Omental fat pad (tissue), 4 donors: ENCODE measurements around the gene SEMA6D. TPM values are rescaled to one million over a fixed set of nuclear protein-coding genes. Genes with fewer than 3 reads are reported as not detected.

Experiments used
- ATAC-seq: fragments of 150-250 bp; one replicate; pipeline ENCODE4 v1.9.1; 2016; ENCODE audit warnings: mild to moderate bottlenecking, moderate library complexity; ENCODE audit not compliant: low FRiP score
- DNase-seq: peaks from one replicate; pipeline ENCODE4 v3.0.0-alpha.2; 2019; ENCODE audit warnings: low spot score
- total RNA-seq, 4 donors: library from RNA; depleted of rRNA; stranded (reverse); fragments of >200 nt; gene quantifications; one replicate each; pipeline ENCODE4 v1.1.0, GENCODE V29; 2016
- TF ChIP-seq, protein P1 (sequence below), 3 donors: fragments of 450-650 bp; IDR thresholded peaks; one replicate each; pipeline ENCODE4 v1.5.1; 2016 to 2017; ENCODE audit warnings: antibody characterized with exemption in 3 of 3, mild to moderate bottlenecking in 3 of 3, moderate library complexity in 2 of 3

The SEMA6D gene
- total RNA-seq, 4 donors from 2014 or later: 3.4 to 41.1 (median 10.4) TPM

GRCh38 chr15:47742334-47742733 lies 25.0 kb downstream of the SEMA6D start:
- no peak for ATAC-seq
- DNase-seq: no peak
- TF ChIP-seq, protein P1, sequence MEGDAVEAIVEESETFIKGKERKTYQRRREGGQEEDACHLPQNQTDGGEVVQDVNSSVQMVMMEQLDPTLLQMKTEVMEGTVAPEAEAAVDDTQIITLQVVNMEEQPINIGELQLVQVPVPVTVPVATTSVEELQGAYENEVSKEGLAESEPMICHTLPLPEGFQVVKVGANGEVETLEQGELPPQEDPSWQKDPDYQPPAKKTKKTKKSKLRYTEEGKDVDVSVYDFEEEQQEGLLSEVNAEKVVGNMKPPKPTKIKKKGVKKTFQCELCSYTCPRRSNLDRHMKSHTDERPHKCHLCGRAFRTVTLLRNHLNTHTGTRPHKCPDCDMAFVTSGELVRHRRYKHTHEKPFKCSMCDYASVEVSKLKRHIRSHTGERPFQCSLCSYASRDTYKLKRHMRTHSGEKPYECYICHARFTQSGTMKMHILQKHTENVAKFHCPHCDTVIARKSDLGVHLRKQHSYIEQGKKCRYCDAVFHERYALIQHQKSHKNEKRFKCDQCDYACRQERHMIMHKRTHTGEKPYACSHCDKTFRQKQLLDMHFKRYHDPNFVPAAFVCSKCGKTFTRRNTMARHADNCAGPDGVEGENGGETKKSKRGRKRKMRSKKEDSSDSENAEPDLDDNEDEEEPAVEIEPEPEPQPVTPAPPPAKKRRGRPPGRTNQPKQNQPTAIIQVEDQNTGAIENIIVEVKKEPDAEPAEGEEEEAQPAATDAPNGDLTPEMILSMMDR (IDR thresholded peaks at IDR 0.05): no peak

DNA sequence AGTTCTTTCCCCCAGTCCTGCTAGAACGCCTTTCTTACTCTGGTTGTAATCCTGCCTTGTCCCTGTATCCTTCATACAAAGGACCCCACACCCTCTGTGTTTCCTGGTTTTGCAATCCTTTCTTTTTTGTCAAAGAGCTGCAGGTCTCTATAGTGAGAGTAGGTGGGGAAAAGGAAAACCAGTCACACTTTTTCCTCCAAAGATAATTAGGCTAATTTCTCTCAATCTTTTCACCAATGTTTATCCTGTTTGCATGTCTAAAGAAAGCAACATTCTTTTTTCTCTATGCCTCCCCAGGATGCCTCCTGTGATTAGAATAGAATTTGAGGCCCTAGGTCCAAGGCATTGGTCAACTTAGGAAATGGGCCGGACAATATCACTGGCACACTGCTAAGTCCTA lies 25.4 kb downstream of the SEMA6D start:
- DNase-seq (no peak), ATAC-seq (no peak)
- TF ChIP-seq, protein P1 (IDR thresholded peaks at IDR 0.05): no peak

GRCh38 chr15:47743385-47743784 lies 26.1 kb downstream of the SEMA6D start:
- ATAC-seq (no peak), DNase-seq (no peak)
- TF ChIP-seq, protein P1 (IDR thresholded peaks at IDR 0.05): no peak

DNA sequence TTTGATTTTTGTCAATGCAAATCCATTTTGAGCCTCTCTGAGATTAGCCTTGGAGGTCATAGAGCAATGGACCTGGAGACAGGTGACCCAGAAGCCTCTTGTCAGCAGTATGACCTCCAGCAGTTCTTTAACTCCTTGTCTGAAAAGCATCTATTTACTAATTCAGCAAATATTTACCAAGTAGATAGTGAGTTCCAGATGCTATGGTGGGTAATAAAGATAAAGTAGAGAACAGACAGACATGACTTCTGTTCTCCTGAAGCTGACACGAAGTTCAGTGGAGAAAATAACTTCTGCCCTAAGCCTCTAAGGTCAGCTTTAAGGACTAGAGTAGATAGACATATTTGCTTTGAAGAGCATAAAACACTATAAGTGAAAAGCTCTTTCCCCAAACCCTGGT lies 26.6 kb downstream of the SEMA6D start:
- no peak for ATAC-seq
- TF ChIP-seq, protein P1 (IDR thresholded peaks at IDR 0.05): no peak
- no peak for DNase-seq

DNA sequence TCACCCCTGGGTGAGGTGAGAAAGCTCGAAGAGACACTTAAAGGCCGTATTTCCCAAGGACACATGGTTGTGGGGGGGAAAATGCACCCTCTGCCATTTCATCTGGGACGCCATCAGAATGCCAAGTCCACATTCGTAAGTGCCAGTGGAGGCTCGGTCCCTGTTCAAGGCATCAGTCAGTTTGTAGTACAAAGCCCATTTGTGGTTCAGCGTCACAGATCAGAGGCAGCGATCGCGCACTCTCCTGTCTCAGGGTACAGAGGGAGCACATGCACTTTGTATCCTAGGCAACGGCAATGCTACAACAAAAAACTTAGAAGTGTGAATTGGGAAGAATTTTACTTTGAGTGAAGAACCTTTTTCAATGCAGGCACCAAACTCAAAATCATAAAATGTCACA lies 27.2 kb downstream of the SEMA6D start:
- ATAC-seq: no peak
- TF ChIP-seq, protein P1 (IDR thresholded peaks at IDR 0.05): no peak
- DNase-seq: no peak

DNA sequence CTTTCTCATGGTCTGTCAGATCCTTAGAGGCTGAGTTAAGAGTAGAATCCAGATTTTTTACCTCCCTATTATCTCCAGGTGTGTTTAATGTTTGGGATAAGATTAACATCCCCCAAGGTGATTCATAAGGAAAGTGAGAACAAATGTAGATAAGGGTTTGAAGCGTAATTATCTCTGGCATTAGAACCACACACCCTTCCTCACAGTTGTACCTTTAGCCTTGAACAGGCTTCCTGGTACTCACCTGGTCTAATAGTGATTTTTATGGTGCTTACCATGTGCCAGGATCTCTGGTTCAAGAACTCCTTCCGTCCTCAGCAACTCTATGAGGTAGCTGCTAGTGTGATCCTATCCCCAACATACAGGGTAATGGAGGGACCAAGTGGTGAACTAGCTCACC lies 27.7 kb downstream of the SEMA6D start:
- no peak for DNase-seq
- TF ChIP-seq, protein P1 (IDR thresholded peaks at IDR 0.05): no peak
- no peak for ATAC-seq

DNA sequence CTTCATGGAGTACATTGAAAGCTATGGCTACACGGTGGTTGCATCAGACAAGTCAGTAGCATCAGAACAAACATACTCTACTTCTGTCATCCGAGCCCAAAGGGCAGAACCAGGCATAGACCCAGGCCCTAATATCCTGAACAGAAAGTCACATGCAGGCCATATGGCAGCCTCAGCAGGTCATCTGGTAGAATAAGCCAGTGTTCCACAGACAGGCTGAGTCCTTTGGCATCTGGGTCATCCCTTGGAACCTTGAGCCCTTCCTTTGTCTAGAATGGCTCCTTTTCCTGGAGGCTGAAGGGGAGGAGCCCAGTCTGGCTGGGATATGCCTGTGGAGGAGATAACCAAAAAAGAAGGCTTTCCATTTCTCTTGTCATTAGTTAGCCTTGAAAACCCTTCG lies 29.2 kb downstream of the SEMA6D start:
- no peak for ATAC-seq
- TF ChIP-seq, protein P1 (IDR thresholded peaks at IDR 0.05): no peak
- DNase-seq: no peak
